PC-9 (cell line): ENCODE measurements around the gene NCAPH2. TPM values are rescaled to one million over a fixed set of nuclear protein-coding genes. Genes with fewer than 3 reads are reported as not detected.

Source experiments
- BruUV-seq: library from RNA; stranded (reverse); fragments of 400-500 nt; replicated peaks from 2 replicates; lab custom pipeline; 2021; lab: Mats Ljungman, UMichigan
- CTCF ChIA-PET: fragments of 300-600 bp; sonication (Branson Sonifier 250); formaldehyde crosslinking; loops from one replicate; lab custom pipeline; 2022; ENCODE audit warnings: antibody characterized with exemption; lab: Charles Lee
- POLR2A ChIA-PET: fragments of 300-600 bp; sonication (Branson Sonifier 250); formaldehyde crosslinking; loops from one replicate; lab custom pipeline; 2022; ENCODE audit warnings: antibody characterized with exemption; ENCODE audit not compliant: unreplicated experiment; lab: Charles Lee
- DNase-seq, 2 experiments: peaks; one replicate each; pipeline versions ENCODE4 v3.0.0 to v3.0.0-alpha.2; 2015 to 2022; ENCODE audit warnings: mixed read lengths in 1 of 2
- H2AFZ ChIP-seq: fragments of 200-600 bp; sonication (generic); 2 replicates; pipeline ENCODE4 v1.8.1; 2017; ENCODE audit warnings: antibody characterized with exemption
- H3F3A ChIP-seq: fragments of 200-600 bp; sonication (generic); 2 replicates; pipeline ENCODE4 v1.8.1; 2017; ENCODE audit warnings: antibody characterized with exemption, mild to moderate bottlenecking, low read depth; ENCODE audit not compliant: insufficient read depth
- H3K27ac ChIP-seq: fragments of 200-600 bp; sonication (generic); 2 replicates; pipeline ENCODE4 v1.6.1; 2016; ENCODE audit warnings: mixed run types
- H3K27me3 ChIP-seq: fragments of 200-600 bp; sonication (generic); 2 replicates; pipeline ENCODE4 v1.6.1; 2016; ENCODE audit warnings: low read depth, mixed run types; ENCODE audit not compliant: insufficient read depth
- H3K36me3 ChIP-seq: fragments of 200-600 bp; sonication (generic); 2 replicates; pipeline ENCODE4 v1.6.1; 2016; ENCODE audit warnings: low read depth, mixed run types
- H3K4me1 ChIP-seq: fragments of 200-600 bp; sonication (generic); replicated peaks from 2 replicates; pipeline ENCODE4 v1.6.1; 2016; ENCODE audit warnings: mixed run types; ENCODE audit not compliant: insufficient read depth
- H3K4me2 ChIP-seq: fragments of 200-600 bp; sonication (generic); 2 replicates; pipeline ENCODE4 v1.6.1; 2017; ENCODE audit warnings: mixed run types
- H3K4me3 ChIP-seq: fragments of 200-600 bp; sonication (generic); 2 replicates; pipeline ENCODE4 v1.6.1; 2016; ENCODE audit warnings: mixed run types
- H3K79me2 ChIP-seq: fragments of 200-600 bp; sonication (generic); 2 replicates; pipeline ENCODE4 v1.6.1; 2017; ENCODE audit warnings: low read depth, mixed run types
- H3K9me2 ChIP-seq: fragments of 200-600 bp; sonication (generic); 2 replicates; pipeline ENCODE4 v1.8.1; 2017; ENCODE audit warnings: mild to moderate bottlenecking; ENCODE audit not compliant: insufficient read depth
- H3K9me3 ChIP-seq: fragments of 200-600 bp; sonication (generic); 2 replicates; pipeline ENCODE4 v1.8.1; 2016; ENCODE audit warnings: low read depth; ENCODE audit not compliant: insufficient read depth
- H4K20me1 ChIP-seq: fragments of 200-600 bp; sonication (generic); 2 replicates; pipeline ENCODE4 v1.8.1; 2017; ENCODE audit not compliant: insufficient read depth
- EZH2 ChIP-seq: fragments of 200-600 bp; sonication (generic); IDR thresholded peaks from 2 replicates; pipeline ENCODE4 v1.8.0; 2017; ENCODE audit warnings: antibody characterized with exemption, low read depth
- intact Hi-C: fragments of 100-400 bp; cut with micrococcal nuclease; formaldehyde crosslinking; loops from one replicate; pipeline ENCODE4 v1.10.0; 2022; ENCODE audit not compliant: unreplicated experiment
- total RNA-seq: library from RNA; stranded (reverse); gene quantifications from 2 replicates; pipeline ENCODE4 v1.2.3, GENCODE V29; 2021
- TF ChIP-seq, protein P1 (sequence below): fragments of 200-600 bp; sonication (generic); conservative IDR thresholded peaks from 2 replicates; pipeline ENCODE4 v1.6.1; 2017; ENCODE audit warnings: mixed run types, antibody characterized with exemption, mild to moderate bottlenecking, moderate library complexity

Gene NCAPH2
- total RNA-seq, 1 experiment from 2014 or later = 58.8 TPM

DNA sequence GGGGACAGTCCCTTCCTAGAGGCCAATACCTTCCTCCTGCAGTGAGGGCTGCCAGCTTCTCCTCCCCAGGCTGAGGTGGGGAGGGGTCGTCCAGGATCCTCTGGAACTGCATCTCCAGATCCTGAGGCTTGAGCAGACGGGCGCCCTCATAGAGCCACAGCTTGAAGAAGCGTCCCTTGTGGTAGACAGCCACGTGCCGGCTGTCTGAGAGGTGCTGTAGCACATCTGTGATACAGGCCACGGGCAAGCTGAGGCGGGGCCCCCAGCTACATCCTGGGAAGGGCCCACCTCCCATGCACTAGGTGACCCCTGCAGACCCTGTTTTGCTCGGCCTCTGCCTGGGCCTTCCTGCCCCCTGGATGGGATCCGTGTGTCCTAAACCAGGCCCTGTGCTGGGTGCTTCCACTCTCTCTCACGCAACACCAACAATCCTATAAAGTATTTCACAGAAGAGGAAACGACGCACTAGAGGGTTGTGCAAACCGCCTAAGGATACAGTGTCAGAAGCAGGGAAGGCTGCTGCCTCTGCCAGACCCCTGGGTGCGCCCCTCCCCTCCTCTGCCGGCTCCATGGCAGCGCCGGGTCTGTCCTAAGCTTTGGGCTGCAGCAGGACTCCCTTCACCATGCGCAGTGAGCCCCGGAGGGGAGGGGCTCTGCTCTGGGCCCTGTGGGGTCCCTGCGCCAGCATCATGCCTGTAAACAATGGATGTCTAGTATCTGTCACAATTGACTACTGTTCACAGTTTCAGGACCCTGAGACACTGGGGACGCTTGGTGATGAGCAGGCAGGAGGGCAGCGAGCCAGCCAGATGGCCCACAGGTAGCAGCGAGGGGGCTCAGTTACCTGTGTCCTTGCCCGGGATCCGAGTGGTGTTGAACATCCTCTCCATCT lies 65.7 kb downstream of the NCAPH2 start:
- ChIA-PET POLR2A (no interaction called here), CTCF (no interaction called here)

DNA sequence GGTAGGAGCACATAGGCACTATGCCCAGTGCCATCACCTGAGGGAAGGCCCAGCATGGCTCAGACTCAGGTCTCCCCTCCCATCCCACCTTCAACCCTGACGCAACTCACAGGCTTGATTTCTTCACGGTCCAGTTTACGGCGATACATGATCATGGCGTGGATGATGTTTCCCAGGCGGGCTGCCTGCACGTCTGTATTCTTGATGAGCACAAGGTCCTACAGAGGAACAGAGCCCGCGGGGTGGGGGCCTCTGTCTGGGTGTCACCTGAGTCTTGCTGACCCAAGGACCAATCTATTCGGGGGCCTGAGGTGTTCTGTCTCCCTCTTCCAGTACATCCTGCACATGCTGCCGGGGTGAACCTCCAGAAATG lies 66.3 kb downstream of the NCAPH2 start:
- H3K4me1 ChIP-seq = no peaks in the 10 kb centered on the region
- H3K4me3 ChIP-seq = no peak overlapping the region
- H3K79me2 ChIP-seq = no peaks in the 10 kb centered on the region
- intact Hi-C loops = no loop called here
- ChIA-PET CTCF (no interaction called here), POLR2A (no interaction called here)
- no peaks in the 10 kb centered on the region for H3K9me3 ChIP-seq
- no peak overlapping the region for H3K27ac ChIP-seq
- H3K27me3 ChIP-seq = no peaks in the 10 kb centered on the region
- no peak overlapping the region for H2AFZ ChIP-seq
- TF ChIP-seq, protein P1, sequence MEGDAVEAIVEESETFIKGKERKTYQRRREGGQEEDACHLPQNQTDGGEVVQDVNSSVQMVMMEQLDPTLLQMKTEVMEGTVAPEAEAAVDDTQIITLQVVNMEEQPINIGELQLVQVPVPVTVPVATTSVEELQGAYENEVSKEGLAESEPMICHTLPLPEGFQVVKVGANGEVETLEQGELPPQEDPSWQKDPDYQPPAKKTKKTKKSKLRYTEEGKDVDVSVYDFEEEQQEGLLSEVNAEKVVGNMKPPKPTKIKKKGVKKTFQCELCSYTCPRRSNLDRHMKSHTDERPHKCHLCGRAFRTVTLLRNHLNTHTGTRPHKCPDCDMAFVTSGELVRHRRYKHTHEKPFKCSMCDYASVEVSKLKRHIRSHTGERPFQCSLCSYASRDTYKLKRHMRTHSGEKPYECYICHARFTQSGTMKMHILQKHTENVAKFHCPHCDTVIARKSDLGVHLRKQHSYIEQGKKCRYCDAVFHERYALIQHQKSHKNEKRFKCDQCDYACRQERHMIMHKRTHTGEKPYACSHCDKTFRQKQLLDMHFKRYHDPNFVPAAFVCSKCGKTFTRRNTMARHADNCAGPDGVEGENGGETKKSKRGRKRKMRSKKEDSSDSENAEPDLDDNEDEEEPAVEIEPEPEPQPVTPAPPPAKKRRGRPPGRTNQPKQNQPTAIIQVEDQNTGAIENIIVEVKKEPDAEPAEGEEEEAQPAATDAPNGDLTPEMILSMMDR = no peak
- no peak for TF ChIP-seq EZH2
- H4K20me1 ChIP-seq = no peaks in the 10 kb centered on the region
- peaks cover 21% of the 10 kb centered on the region; the same call in 1 of the 2 replicates for H3K36me3 ChIP-seq
- H3F3A ChIP-seq = peaks cover under 1% of the 10 kb centered on the region; the same call in 1 of the 2 replicates
- H3K4me2 ChIP-seq = no peak overlapping the region
- H3K9me2 ChIP-seq = no peaks in the 10 kb centered on the region
- no peak for DNase-seq
- no TSS peak for BruUV-seq

More for the DNA sequence above, 65.7 kb downstream of the NCAPH2 start:
- TF ChIP-seq, protein P1 = no peak
- TF ChIP-seq EZH2 = no peak
- H4K20me1 ChIP-seq = no peaks in the 10 kb centered on the region
- no peak overlapping the region for H3K27ac ChIP-seq
- no peaks in the 10 kb centered on the region for H3K9me3 ChIP-seq
- no peaks in the 10 kb centered on the region for H3K9me2 ChIP-seq
- no peak for DNase-seq
- intact Hi-C loops = no loop called here
- no peak overlapping the region for H3K4me2 ChIP-seq
- H3K4me3 ChIP-seq = no peak overlapping the region
- peaks cover 26% of the 10 kb centered on the region; the same call in 1 of the 2 replicates for H3K36me3 ChIP-seq
- H3K27me3 ChIP-seq = no peaks in the 10 kb centered on the region
- H2AFZ ChIP-seq = no peak overlapping the region
- H3K4me1 ChIP-seq = no peaks in the 10 kb centered on the region
- H3F3A ChIP-seq = no peaks in the 10 kb centered on the region; the same call in 1 of the 2 replicates
- H3K79me2 ChIP-seq = no peaks in the 10 kb centered on the region
- no TSS peak for BruUV-seq

Other genes starting within 250 kb of the NCAPH2 start
- 48.5 and 61.1 TPM in 2 replicates for gene MAPK12, start 246.5 kb upstream of the NCAPH2 start, total RNA-seq
- 5.5 and 10.0 TPM in 2 replicates for gene MAPK11, start 237.8 kb upstream of the NCAPH2 start, total RNA-seq
- gene PLXNB2, start 200.6 kb upstream of the NCAPH2 start, total RNA-seq = 250 and 260 TPM in 2 replicates
- 12.1 and 14.3 TPM in 2 replicates for gene DENND6B, start 181.2 kb upstream of the NCAPH2 start, total RNA-seq
- 49.2 and 51.2 TPM in 2 replicates for gene PPP6R2, start 164.9 kb upstream of the NCAPH2 start, total RNA-seq
- 85.2 and 104 TPM in 2 replicates for gene SBF1, start 33.2 kb upstream of the NCAPH2 start, total RNA-seq
- 7.2 and 10.5 TPM in 2 replicates for gene ADM2, start 26.7 kb upstream of the NCAPH2 start, total RNA-seq
- gene MIOX, start 21.4 kb upstream of the NCAPH2 start, total RNA-seq = 1.4 and 1.5 TPM in 2 replicates
- 37.3 and 52.2 TPM in 2 replicates for gene LMF2, start 522 bp upstream of the NCAPH2 start, total RNA-seq
- gene SCO2, start 17.4 kb downstream of the NCAPH2 start, total RNA-seq = 3.0 and 6.1 TPM in 2 replicates
- 5.9 and 16.5 TPM in 2 replicates for gene TYMP, start 21.8 kb downstream of the NCAPH2 start, total RNA-seq
- 0.72 and 4.7 TPM in 2 replicates for gene KLHDC7B, start 37.7 kb downstream of the NCAPH2 start, total RNA-seq
- gene SYCE3, start 54.7 kb downstream of the NCAPH2 start, total RNA-seq = not detected in 2 replicates
- 66.2 and 72.2 TPM in 2 replicates for gene CPT1B, start 70.2 kb downstream of the NCAPH2 start, total RNA-seq
- 60.0 and 70.4 TPM in 2 replicates for gene CHKB, start 74.6 kb downstream of the NCAPH2 start, total RNA-seq
- 0.79 and 0.88 TPM in 2 replicates for gene MAPK8IP2, start 92.6 kb downstream of the NCAPH2 start, total RNA-seq
- gene ARSA, start 119.9 kb downstream of the NCAPH2 start, total RNA-seq = 16.6 and 23.7 TPM in 2 replicates
- gene SHANK3, start 164.6 kb downstream of the NCAPH2 start, total RNA-seq = 5.8 and 7.6 TPM in 2 replicates
- 0.28 TPM in 1 of 2 replicates, not detected in the other for gene ACR, start 230.0 kb downstream of the NCAPH2 start, total RNA-seq